ENCODE results near the gene UHRF2. TPM values are rescaled to one million over a fixed set of nuclear protein-coding genes. Genes with fewer than 3 reads are reported as not detected.

UHRF2 gene
- total RNA-seq, 1 experiment from 2014 or later: 40.6 TPM

DNA sequence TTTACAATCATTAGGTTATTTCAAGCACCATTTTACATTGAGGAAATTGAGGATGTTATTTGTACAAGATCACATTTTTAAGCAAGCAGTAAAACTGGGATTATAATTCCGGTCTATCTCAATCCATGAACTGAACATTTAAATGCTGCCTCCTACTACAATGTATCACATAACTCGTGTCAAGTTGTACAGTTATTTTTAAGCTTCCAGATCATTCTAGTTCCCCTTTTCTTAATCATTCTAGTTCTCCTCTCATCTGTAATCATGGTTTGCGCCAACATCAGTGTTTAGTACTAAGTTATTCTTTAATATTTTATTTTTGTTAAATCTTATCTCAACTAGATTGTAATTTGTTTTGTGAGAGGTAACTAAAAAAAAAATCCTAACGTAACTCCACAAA, 2.4 kb upstream of the UHRF2 start:
- H3K79me2 ChIP-seq (ENCODE audit: insufficient read depth, low read length): peaks cover 24% of the 10 kb centered on the region
- ChIA-PET CTCF (no interaction called here), RAD21 (ENCODE audit: low non-redundant PET in 1 of 2, low total read pairs in 2 of 2, uncharacterized antibody in 2 of 2, unreplicated experiment in 2 of 2) (no interaction called here), POLR2A (no interaction called here)
- H3K9me3 ChIP-seq (ENCODE audit: control insufficient read depth in 1 of 2, insufficient read depth in 1 of 2, low read depth in 1 of 2, low read length in 2 of 2): no peaks in the 10 kb centered on the region
- no peaks in the 10 kb centered on the region for H3K27me3 ChIP-seq (ENCODE audit: insufficient read depth, low read length)
- H3K4me1 ChIP-seq (ENCODE audit: control insufficient read depth in 1 of 2, insufficient read depth in 2 of 2, low read length in 2 of 2): peaks cover 8 to 18% of the 10 kb centered on the region in 2 experiments; a peak in 3 of 4 replicates
- ATAC-seq (no peak), DNase-seq (ENCODE audit: low read depth, low spot score) (no peak)
- intact Hi-C loops (cut with micrococcal nuclease): loop anchor here (10.0 kb wide), 1 partner anchor 344 kb away; the partner anchor contains the start of gene KDM4C
- no peak overlapping the region for H3K9ac ChIP-seq (ENCODE audit: low read length)
- H3K36me3 ChIP-seq (ENCODE audit: control insufficient read depth in 1 of 2, insufficient read depth in 2 of 2, low read length in 2 of 2): no peaks in the 10 kb centered on the region
- H3K4me3 ChIP-seq (replicated peaks in 1 of 2; ENCODE audit: low read depth in 1 of 2, low read length in 2 of 2): no peak overlapping the region
- no peaks in the 10 kb centered on the region for H4K20me1 ChIP-seq (ENCODE audit: insufficient read depth)
- TF ChIP-seq POLR2AphosphoS5 (IDR thresholded peaks at IDR 0.05; ENCODE audit: low read depth, low read length) (no peak), YY1 (IDR thresholded peaks at IDR 0.05; ENCODE audit: extremely low read depth, insufficient replicate concordance, low read depth, low read length) (no peak), EGR1 (IDR thresholded peaks at IDR 0.05; ENCODE audit: low read depth) (no peak), JUND (IDR thresholded peaks at IDR 0.05) (no peak), RAD21 (IDR thresholded peaks at IDR 0.05; ENCODE audit: low read depth) (no peak), CEBPB (IDR thresholded peaks at IDR 0.05; ENCODE audit: low read depth) (no peak), TCF7L2 (IDR thresholded peaks at IDR 0.05; ENCODE audit: borderline replicate concordance, extremely low read depth, insufficient read depth, insufficient read length) (no peak), ELF1 (IDR thresholded peaks at IDR 0.05; ENCODE audit: borderline replicate concordance, low read depth) (no peak), EZH2phosphoT487 (IDR thresholded peaks at IDR 0.05; ENCODE audit: borderline replicate concordance) (no peak), ZNF274 (IDR thresholded peaks at IDR 0.05; ENCODE audit: low read depth, low read length) (no peak)
- TF ChIP-seq, protein P1, sequence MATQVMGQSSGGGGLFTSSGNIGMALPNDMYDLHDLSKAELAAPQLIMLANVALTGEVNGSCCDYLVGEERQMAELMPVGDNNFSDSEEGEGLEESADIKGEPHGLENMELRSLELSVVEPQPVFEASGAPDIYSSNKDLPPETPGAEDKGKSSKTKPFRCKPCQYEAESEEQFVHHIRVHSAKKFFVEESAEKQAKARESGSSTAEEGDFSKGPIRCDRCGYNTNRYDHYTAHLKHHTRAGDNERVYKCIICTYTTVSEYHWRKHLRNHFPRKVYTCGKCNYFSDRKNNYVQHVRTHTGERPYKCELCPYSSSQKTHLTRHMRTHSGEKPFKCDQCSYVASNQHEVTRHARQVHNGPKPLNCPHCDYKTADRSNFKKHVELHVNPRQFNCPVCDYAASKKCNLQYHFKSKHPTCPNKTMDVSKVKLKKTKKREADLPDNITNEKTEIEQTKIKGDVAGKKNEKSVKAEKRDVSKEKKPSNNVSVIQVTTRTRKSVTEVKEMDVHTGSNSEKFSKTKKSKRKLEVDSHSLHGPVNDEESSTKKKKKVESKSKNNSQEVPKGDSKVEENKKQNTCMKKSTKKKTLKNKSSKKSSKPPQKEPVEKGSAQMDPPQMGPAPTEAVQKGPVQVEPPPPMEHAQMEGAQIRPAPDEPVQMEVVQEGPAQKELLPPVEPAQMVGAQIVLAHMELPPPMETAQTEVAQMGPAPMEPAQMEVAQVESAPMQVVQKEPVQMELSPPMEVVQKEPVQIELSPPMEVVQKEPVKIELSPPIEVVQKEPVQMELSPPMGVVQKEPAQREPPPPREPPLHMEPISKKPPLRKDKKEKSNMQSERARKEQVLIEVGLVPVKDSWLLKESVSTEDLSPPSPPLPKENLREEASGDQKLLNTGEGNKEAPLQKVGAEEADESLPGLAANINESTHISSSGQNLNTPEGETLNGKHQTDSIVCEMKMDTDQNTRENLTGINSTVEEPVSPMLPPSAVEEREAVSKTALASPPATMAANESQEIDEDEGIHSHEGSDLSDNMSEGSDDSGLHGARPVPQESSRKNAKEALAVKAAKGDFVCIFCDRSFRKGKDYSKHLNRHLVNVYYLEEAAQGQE (IDR thresholded peaks at IDR 0.05; ENCODE audit: low read depth): no peak
- TF ChIP-seq, protein P2, sequence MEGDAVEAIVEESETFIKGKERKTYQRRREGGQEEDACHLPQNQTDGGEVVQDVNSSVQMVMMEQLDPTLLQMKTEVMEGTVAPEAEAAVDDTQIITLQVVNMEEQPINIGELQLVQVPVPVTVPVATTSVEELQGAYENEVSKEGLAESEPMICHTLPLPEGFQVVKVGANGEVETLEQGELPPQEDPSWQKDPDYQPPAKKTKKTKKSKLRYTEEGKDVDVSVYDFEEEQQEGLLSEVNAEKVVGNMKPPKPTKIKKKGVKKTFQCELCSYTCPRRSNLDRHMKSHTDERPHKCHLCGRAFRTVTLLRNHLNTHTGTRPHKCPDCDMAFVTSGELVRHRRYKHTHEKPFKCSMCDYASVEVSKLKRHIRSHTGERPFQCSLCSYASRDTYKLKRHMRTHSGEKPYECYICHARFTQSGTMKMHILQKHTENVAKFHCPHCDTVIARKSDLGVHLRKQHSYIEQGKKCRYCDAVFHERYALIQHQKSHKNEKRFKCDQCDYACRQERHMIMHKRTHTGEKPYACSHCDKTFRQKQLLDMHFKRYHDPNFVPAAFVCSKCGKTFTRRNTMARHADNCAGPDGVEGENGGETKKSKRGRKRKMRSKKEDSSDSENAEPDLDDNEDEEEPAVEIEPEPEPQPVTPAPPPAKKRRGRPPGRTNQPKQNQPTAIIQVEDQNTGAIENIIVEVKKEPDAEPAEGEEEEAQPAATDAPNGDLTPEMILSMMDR (IDR thresholded peaks at IDR 0.05 in 2 of 3, conservative IDR thresholded peaks at IDR 0.05 in 1 of 3; ENCODE audit: borderline replicate concordance in 1 of 3, insufficient read depth in 1 of 3, low read depth in 2 of 3, low read length in 2 of 3): no peak
- no peaks in the 10 kb centered on the region for H3K9me2 ChIP-seq (ENCODE audit: insufficient read depth)
- BruUV-seq (replicated peaks): no TSS peak
- H3K4me2 ChIP-seq (ENCODE audit: low read length): no peak overlapping the region
- H2AFZ ChIP-seq (ENCODE audit: low read depth, low read length, poor library complexity, severe bottlenecking): no peak overlapping the region
- no peak overlapping the region for H3K27ac ChIP-seq (ENCODE audit: low read depth, low read length)
